GM18505 (cell line): ENCODE data around the gene PHLDA3.

Source experiments
- ATAC-seq: cut with Tn5 transposase; IDR thresholded peaks from one replicate; pipeline ENCODE4 v1.9.1; 2021; ENCODE audit not compliant: unreplicated experiment
- POLR2A ChIP-seq: IDR thresholded peaks from 4 replicates; pipeline ENCODE4 v1.6.1; 2011; ENCODE audit warnings: borderline replicate concordance; ENCODE audit not compliant: insufficient read depth, insufficient read length; ENCODE audit errors: extremely low read depth

The PHLDA3 gene

DNA sequence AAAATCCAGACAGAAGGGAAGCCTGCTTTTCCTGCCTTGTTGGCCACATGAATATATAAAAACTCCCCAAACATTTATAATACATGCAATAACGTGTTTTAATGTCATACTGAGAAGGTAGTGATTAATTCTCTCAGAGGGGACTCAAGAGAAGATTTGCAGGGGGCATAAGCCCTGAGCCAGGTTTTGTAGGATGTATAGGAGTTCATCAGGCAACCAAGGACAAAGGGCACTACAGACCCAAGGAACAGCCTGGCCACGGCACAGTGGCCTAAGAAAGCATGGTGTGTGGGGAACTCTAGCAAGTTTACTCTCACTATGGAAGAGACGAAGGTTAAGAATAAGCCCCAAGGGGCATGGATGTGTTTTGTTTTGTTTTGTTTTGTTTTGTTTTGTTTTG is 32.0 kb downstream of the PHLDA3 start:
- no peak for TF ChIP-seq POLR2A
- no peak for ATAC-seq

DNA sequence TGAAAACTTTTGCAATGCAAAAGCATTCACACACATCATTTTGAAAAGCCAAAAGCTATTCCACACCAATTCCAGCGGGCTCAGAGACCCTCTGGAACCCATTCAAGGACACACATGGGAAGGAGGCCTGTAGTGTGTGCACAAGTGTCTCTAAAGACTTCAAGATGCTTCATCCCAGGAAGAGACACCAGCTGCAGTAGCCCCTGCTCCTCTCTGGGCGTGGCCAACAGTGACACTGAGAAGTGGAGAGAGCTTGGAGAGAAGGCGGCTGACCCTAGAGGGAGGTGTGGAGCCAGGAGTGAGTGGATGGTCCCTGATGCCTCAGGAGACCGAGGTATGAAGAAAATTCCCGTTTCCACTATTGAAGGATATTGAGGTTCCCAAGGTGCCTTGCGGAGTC is 32.6 kb downstream of the PHLDA3 start:
- TF ChIP-seq POLR2A = no peak
- ATAC-seq = no peak

DNA sequence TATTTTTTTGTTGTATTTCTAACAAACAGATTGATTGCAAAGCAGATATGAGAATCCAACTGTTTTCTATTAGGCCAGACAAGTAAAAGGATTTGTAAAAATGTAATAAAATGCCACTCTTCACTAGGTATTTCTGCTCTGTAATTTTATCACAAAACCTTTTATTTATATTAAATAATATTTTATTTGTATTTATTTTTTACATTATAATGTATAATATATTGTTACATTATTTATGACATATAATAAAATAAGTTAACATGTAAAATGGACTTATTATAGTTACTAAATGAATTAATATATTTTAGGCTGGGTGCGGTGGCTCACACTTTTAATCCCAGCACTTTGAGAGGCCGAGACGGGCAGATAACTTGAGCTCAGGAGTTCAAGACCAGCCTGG is 34.7 kb downstream of the PHLDA3 start:
- TF ChIP-seq POLR2A = no peak
- ATAC-seq = no peak

DNA sequence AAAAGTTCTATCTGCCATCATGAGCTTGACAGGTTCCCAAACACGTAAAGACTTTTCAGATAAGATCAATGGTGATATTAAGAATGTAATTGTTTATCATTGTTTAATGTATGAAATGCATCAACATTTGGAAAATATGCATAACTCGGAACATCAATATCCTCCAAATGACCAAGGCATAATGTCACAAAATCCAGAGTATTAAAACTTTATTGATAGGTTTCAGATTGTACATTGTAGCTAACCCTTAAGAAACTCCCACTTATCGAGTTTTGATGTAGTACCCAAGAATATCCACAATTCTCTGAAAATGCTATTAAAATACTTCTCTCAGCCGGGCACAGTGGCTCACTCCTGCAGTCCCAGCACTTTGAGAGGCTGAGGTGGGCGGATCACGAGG is 35.4 kb downstream of the PHLDA3 start:
- no peak for ATAC-seq
- TF ChIP-seq POLR2A = no peak

DNA sequence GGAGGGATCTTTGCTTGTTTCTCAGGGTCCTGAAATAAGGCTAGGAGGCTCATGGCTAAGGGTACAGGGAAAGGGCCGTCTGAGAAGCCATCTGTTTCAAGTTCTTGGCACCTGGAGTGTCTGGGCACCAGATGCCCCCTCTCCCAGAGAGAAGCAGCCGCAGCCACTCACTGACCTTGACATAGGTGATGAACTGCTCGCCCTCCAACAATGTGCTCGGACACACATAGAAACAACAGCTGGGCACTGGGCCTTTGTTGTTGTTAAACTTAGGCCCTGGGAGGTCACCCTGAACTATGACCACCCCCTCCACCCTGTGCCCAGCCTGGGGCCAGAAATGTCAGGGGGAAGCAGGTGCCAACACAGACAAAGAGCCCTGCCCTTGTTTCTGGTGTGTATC is 38.2 kb downstream of the PHLDA3 start:
- no peak for TF ChIP-seq POLR2A
- no peak for ATAC-seq

DNA sequence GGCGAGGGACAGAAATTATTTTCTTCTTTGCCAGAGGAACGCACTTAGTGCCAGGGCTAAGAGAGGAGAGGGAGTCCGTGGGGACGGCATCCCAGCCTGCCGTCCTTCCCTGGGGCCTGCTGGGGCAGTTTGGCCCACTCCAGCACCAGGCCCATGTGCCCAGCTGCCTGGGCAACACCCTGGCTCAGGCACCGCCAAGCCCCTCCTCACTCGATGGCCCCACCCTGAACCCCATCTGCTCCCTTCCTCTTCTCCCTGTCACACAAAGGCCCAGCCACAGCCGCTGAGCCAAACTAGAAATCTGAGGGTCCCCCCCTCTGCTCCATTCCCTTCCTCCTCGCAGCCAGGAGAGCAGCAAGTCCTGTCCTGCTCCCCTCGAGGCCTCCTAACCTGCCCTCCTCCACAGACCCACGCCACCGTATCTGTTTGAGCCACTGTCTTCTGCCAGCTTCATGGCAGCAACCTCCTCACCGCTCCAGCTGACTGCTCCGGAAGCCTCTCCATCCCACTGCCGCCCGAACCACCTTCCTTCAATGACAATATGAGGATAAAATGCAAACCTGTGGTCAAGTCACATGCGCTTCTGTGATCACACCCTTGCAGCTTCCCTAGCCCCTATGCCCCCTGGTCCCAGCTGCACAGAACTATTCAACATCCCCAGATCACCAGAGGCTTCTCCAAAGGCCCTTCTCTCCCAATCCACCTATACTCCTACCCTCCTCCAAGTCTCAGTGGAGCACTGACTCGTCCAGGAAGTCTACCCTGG is 39.1 kb downstream of the PHLDA3 start:
- no peak for ATAC-seq
- no peak for TF ChIP-seq POLR2A

DNA sequence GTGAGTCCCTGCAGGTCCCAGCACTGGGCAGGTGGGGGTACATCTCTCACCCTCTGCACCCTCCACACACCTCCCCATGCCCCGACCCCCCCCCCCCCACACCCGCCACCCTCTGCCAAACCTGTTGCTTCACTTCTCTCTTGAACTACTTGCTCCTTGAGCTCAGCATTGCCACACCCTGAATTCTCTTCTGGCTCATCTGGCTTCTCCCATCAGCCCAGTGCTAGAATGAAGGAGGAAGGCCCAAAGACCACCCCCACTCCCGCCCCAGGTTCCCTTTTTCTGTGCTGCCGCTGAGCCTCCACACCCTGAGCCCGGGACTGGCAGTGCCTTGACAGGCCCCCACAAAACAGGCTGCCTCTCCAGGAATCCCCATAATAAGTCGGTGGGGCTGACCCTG is 41.0 kb downstream of the PHLDA3 start:
- no peak for TF ChIP-seq POLR2A
- ATAC-seq = no peak

DNA sequence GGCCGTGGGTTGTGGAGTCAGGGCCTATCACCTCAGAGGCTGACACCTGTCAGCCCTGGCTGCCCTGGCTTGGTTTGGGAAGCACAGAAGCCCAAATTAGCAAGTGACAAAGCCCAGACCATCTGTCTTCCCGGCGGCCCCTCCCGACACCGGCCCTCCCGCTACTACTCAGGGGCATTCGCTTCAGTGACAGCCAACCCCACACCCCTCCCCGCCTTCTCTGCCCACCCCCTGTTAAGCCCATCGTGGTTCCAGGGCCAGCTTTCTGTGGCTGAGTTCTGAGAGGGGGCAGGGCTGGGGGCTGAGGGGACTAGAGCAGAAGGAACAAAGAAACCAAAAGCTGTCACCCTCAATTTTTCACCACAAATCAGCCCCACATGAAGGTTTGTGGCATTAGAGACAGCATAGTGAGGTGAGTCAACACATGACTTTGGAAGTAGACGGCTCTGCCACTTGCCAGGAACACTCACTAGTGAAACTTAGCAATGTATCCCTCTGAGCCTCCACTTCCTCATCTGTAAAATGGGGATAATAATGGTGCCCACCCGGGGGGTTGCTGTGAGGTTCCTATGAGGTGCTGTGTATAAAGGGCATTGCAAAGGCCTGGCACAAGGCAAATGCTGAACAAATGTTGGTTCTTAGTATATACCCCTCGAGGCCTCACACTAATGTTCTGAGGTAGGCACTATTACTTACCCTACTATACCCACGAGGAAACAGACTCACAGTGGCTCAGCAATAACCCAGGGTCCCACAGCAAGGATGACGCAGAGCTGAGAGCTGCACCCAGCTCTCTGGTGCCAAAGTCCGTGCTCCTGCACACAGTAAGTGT is 42.3 kb downstream of the PHLDA3 start:
- ATAC-seq = no peak
- TF ChIP-seq POLR2A = no peak

DNA sequence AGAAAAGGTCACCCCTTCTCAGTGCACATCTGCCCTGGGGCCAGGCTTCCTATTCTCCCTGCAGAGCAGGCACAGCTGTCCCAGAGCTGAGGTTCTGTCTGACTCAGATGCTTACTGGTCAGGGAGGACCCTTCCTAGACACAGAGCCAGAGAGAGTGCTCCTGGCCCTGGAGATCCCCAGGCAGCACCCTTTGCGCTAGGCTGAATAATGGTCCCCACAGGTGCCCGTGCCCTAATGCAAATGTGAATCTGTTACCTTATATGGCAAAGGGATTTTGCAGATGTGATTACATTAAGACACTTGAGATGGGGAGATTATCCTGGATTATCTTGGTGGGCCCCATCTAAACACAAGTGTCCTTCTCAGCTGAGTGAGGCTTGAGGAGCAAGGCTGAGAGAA is 44.8 kb downstream of the PHLDA3 start:
- ATAC-seq = no peak

DNA sequence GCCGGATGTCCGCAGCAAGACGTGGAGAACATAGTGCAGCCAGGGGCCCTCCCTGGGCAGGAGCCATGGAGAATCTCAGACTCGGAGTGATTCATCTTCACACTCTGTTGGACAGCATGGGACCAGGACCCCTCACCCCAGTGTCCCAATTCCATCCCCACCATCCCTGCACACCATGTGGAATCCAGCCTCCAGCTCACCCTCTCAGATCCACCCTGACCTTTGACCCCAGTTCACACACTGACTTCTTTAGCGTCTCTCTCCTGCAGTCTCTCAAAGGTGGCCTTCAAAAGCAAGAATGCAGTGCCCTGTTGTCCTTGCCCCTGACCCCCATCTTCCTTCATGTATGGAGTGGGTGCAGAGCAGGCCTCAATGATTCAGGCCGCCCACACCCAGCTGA is 45.3 kb downstream of the PHLDA3 start:
- TF ChIP-seq POLR2A = no peak
- no peak for ATAC-seq

More for the DNA sequence above, 44.8 kb downstream of the PHLDA3 start:
- no peak for TF ChIP-seq POLR2A

DNA sequence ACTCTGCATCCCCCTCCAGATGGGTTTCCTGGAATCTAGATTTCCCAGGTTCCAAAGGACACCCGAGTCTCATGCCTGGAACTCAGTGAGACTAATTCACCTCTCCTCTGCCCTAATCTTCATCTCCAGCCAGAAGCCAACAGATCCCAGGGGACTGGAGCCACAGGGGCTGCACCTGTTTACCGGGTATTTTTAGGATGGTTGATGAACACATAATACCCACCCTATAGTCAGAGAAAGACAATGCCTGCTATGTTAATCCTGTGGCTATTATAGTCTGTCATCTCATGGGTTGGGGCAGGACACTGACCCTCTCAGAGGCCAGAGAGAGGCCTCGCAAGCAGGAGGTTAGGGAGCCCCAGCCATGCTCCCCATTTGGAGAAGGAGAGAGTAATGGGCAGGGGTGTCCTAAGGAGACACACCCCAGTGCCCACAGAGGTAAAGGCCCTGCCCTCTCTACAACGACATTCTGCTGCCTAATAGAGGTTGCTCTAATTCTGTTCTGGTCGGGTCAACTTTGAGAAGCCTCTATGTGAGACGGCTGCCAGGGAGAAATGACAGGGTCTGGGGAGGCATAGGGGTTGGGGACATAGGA is 46.5 kb downstream of the PHLDA3 start:
- no peak for TF ChIP-seq POLR2A
- no peak for ATAC-seq

DNA sequence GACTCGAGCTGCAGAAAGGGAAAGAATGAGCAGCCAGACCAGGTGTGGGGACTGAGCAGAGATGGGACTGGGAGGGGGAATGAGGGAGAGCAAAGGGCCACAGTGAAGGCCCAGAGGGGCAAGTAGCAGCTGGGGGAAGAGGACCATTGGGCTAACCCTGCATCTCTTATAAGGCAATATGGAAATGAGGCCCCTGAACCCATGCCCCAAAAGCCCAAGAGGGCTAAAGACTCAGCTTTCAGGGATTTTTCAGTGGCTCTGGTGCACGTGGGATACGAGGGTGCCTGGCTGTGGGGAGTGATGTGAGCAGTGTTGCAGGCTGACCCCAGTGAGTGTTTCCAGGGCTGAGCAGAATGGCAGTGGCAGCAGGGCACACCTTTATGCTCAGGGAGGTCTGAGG is 47.0 kb downstream of the PHLDA3 start:
- ATAC-seq = no peak

DNA sequence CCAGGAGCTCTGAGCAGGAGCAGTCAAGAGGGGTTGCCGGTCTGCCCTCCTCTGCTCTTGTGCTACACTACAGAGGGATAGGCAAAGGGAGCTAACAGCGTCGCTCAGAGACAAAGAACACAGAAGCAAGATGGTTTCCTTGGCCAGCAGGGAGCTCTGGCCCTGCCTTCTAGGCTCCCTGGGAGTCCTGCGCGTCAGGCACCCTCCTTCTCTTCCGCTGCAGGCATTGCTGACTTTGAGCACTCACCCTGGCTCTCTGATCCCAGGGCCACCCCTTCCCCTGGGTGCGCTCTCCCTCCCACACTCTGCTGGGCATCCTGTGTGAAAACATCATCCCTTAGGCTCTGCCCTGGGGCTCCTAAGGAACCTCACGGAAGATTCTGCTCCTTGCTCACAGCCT is 47.9 kb downstream of the PHLDA3 start:
- no peak for TF ChIP-seq POLR2A
- ATAC-seq = no peak

More for the DNA sequence above, 47.0 kb downstream of the PHLDA3 start:
- TF ChIP-seq POLR2A = no peak

DNA sequence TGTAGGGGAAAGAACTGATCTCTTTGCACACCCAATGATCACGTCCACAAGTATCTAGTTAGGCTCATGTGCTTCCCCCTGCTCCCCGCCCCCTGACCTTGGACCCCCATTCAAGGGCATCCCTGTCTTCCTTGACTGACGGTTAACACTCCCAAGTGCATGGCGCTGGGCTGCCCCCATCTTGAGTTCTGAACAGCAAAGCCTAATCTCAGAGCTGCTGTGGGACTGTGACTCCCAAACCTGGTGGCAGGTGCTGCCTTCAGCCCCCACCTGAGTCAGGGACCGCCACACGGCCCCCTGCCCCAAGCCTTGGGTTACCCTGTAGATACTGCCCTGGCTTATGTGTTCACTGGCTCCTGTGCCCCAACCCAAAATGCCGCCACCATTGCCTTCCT is 48.4 kb downstream of the PHLDA3 start:
- ATAC-seq = no peak
- no peak for TF ChIP-seq POLR2A
